ENCODE data around the gene PI4K2B.
"Not testable (repeated sequence)": the region's sequence is repeated elsewhere in the genome, so short reads cannot be mapped to it uniquely, and the experiment has no call there.

DNA sequence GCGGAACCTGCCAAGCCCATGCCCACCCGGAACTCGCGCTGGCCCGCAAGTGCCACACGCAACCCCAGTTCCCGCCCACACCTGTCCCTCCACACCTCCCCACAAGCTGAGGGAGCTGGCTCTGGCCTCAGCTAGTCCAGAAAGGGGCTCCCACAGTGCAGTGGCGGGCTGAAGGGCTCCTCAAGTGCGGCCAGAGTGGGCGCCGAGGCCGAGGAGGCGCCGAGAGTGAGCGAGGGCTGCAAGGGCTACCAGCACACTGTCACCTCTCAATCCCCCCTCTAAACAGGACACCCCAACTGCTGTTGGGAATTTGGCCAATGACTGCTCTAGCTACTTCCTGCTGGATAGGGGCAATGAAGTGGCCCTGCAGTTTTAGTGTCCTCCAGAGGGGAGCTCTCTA is 5.7 kb downstream of the PI4K2B start:
- not testable (repeated sequence) for TF ChIP-seq POLR2AphosphoS5 (IDR thresholded peaks at IDR 0.05; ENCODE audit: borderline replicate concordance, low read depth, low read length); EZH2 (IDR thresholded peaks at IDR 0.05); FOXP2 (optimal IDR thresholded peaks at IDR 0.05; ENCODE audit: control extremely low read depth, extremely low read length, insufficient read depth)

Measured in SK-N-MC (cell line).